GM10266 (cell line): ENCODE measurements around the gene ABHD5.
"Not testable (repeated sequence)": the region's sequence is repeated elsewhere in the genome, so short reads cannot be mapped to it uniquely, and the experiment has no call there.

Source experiments
- DNase-seq: peaks from one replicate; pipeline ENCODE4 v3.0.0; 2012; ENCODE audit errors: extremely low spot score
- CTCF ChIP-seq: IDR thresholded peaks from 2 replicates; pipeline ENCODE4 v1.5.1; 2012; ENCODE audit warnings: mild to moderate bottlenecking, low read depth; ENCODE audit not compliant: control insufficient read depth, insufficient read depth; ENCODE audit errors: missing control alignments

ABHD5 gene

GRCh38 chr3:43650345-43650744 lies 40.4 kb upstream of the ABHD5 start:
- no peak for TF ChIP-seq CTCF
- DNase-seq: no peak

GRCh38 chr3:43656390-43656789 lies 34.3 kb upstream of the ABHD5 start:
- DNase-seq: not testable (repeated sequence)

- TF ChIP-seq CTCF: no peak
- no peak for DNase-seq
Measured at GRCh38 chr3:43659250-43659880, 31.4 kb upstream of the ABHD5 start.

GRCh38 chr3:43661376-43661775 lies 29.4 kb upstream of the ABHD5 start:
- DNase-seq: not testable (repeated sequence)

GRCh38 chr3:43665011-43665410 lies 25.7 kb upstream of the ABHD5 start:
- not testable (repeated sequence) for DNase-seq

- no peak for TF ChIP-seq CTCF
- no peak for DNase-seq
Measured at GRCh38 chr3:43670635-43671522, 19.9 kb upstream of the ABHD5 start.

GRCh38 chr3:43674345-43675085 lies 16.2 kb upstream of the ABHD5 start:
- no peak for DNase-seq
- no peak for TF ChIP-seq CTCF

GRCh38 chr3:43675593-43675992 lies 15.1 kb upstream of the ABHD5 start:
- DNase-seq: no peak
- TF ChIP-seq CTCF: no peak

GRCh38 chr3:43676441-43676840 lies 14.3 kb upstream of the ABHD5 start:
- no peak for TF ChIP-seq CTCF
- no peak for DNase-seq

GRCh38 chr3:43678375-43678774 lies 12.4 kb upstream of the ABHD5 start:
- DNase-seq: not testable (repeated sequence)

- not testable (repeated sequence) for DNase-seq
Measured at GRCh38 chr3:43678887-43679449, 11.8 kb upstream of the ABHD5 start.

GRCh38 chr3:43680857-43681256 lies 9.9 kb upstream of the ABHD5 start:
- not testable (repeated sequence) for DNase-seq
